Right lobe of liver (tissue), 4 donors: Measurements from ENCODE around the gene C3orf80.

ENCODE experiments used
- CTCF ChIP-seq, 4 donors: fragments of 200-600 bp in 3 of 4; fragments of 450-650 bp in 1 of 4; IDR thresholded peaks; one replicate each; pipeline versions ENCODE4 v1.5.1 to v1.8.0; 2016 to 2022; ENCODE audit warnings: antibody characterized with exemption in 4 of 4, mild to moderate bottlenecking in 2 of 4
- POLR2A ChIP-seq: fragments of 450-650 bp; IDR thresholded peaks from one replicate; pipeline ENCODE4 v1.6.1; 2017; ENCODE audit warnings: antibody characterized with exemption, mild to moderate bottlenecking
- donor health status: DM: no; HTN: no; CAD: no.
- donor health status: DM: no; HTN: no; CAD: no.
- donor health status: DM: no; HTN: yes; CAD: no.

DNA sequence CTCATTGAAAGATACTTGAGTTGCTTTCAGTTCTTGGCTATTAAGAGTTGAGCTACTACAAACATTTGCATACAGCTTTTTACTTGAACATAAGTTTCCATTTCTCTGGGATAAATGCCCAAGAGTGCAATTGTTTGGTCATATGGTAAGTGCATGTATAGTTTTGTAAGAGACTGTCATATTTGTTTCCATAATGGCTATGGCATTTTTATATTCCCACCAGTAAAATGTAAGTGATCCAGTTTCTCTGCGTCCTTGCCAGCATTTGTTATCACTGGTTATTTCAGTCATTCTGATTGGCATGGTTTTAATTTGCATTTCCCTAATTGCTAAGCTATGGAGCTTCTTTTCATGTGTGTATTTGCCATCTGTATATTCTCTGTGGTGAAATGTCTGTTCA is 22.5 kb downstream of the C3orf80 start:
- TF ChIP-seq CTCF (IDR thresholded peaks at IDR 0.05) (no peak), POLR2A (no peak)
